ENCODE measurements around the gene PADI4.

PADI4 gene

DNA sequence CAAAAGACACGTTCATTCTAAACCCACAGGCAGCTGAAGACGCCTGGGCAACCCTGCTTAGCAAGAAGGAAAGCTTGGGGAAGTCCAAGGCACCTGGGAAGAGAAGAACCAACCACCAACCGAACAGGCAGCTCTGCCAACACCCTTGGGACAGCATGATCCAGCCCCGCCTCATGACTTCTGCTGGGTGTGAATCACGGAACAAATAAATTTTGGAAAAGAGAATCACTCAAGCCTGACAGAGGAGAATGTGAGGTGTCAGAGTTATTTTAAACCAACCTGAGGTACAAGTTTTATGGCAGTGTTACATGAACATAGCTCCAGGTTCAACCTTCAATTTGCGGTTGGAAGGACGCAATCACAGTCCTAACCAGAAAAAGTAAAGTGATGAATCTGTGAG lies 10.0 kb upstream of the PADI4 start:
- Histone ChIP-seq H3K4me1 (ENCODE audit: control insufficient read depth, insufficient read depth, low read length) (no peaks in the 10 kb centered on the region), H3K36me3 (ENCODE audit: control insufficient read depth in 2 of 2, insufficient read depth in 1 of 2, low read length in 2 of 2) (no peaks in the 10 kb centered on the region), H3K27ac (ENCODE audit: extremely low read depth, low read depth, low read length) (no peak overlapping the region), H3K4me3 (ENCODE audit: low read depth, low read length) (no peak overlapping the region), H3K9me3 (ENCODE audit: control insufficient read depth, insufficient read depth, low read depth, low read length) (no peaks in the 10 kb centered on the region)
- TF ChIP-seq ZNF610 (tag by site-specific recombination; IDR thresholded peaks at IDR 0.05; ENCODE audit: borderline replicate concordance) = no peak
- no peak for TF ChIP-seq ZNF473 (tag by site-specific recombination; IDR thresholded peaks at IDR 0.05)
- no peak for TF ChIP-seq ZNF292 (tag by site-specific recombination; IDR thresholded peaks at IDR 0.05; ENCODE audit: borderline replicate concordance, low read depth)
- TF ChIP-seq ZNF571 (tag by site-specific recombination; IDR thresholded peaks at IDR 0.05) = no peak
- no peak for TF ChIP-seq ZNF514 (tag by site-specific recombination; IDR thresholded peaks at IDR 0.05)
- no peak for TF ChIP-seq ZNF121 (tag by site-specific recombination; IDR thresholded peaks at IDR 0.05)
- no peak for TF ChIP-seq ZNF549 (tag by site-specific recombination; IDR thresholded peaks at IDR 0.05)
- TF ChIP-seq KLF9 (tag by site-specific recombination; IDR thresholded peaks at IDR 0.05; ENCODE audit: low read depth) = no peak
- TF ChIP-seq, protein P1, sequence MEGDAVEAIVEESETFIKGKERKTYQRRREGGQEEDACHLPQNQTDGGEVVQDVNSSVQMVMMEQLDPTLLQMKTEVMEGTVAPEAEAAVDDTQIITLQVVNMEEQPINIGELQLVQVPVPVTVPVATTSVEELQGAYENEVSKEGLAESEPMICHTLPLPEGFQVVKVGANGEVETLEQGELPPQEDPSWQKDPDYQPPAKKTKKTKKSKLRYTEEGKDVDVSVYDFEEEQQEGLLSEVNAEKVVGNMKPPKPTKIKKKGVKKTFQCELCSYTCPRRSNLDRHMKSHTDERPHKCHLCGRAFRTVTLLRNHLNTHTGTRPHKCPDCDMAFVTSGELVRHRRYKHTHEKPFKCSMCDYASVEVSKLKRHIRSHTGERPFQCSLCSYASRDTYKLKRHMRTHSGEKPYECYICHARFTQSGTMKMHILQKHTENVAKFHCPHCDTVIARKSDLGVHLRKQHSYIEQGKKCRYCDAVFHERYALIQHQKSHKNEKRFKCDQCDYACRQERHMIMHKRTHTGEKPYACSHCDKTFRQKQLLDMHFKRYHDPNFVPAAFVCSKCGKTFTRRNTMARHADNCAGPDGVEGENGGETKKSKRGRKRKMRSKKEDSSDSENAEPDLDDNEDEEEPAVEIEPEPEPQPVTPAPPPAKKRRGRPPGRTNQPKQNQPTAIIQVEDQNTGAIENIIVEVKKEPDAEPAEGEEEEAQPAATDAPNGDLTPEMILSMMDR (tag by site-specific recombination; IDR thresholded peaks at IDR 0.05) = no peak
- TF ChIP-seq ZNF626 (tag by site-specific recombination; IDR thresholded peaks at IDR 0.05) = no peak
- TF ChIP-seq GLIS2 (tag by site-specific recombination; IDR thresholded peaks at IDR 0.05) = no peak
- POLR2A ChIA-PET = no interaction called here
- CTCF ChIA-PET = interaction anchor here (0.6 kb wide), 1 partner anchor 336 kb away, joined by 3 read pairs; no protein-coding TSS in a partner anchor

DNA sequence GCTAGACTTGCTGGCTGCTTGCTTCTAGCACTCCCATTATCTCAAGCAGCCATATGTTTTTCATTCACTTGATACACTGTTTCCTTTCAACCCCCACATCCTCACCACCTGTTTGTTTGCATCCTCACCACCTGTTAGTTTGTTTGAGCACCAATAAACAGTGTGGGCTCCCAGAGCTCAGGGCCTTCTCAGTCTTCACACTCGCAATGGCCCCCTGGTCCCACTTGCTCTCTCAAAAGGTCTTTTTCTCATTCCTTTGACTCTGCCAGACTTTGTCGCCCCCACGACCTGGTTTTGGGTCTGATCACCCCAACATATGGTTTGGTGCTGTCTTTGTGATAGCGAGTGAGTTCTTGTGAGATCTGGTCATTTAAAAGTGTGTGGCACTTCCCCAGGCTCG lies 6.2 kb upstream of the PADI4 start:
- ChIA-PET CTCF (interaction anchor here (0.6 kb wide), 2 partner anchors 337 to 687 kb away, joined by 3 read pairs; no protein-coding TSS in a partner anchor), POLR2A (no interaction called here)
- H3K27ac ChIP-seq (ENCODE audit: extremely low read depth, low read depth, low read length) = no peak overlapping the region
- H3K9me3 ChIP-seq (ENCODE audit: control insufficient read depth, insufficient read depth, low read depth, low read length) = no peaks in the 10 kb centered on the region
- H3K36me3 ChIP-seq (ENCODE audit: control insufficient read depth in 2 of 2, insufficient read depth in 1 of 2, low read length in 2 of 2) = no peaks in the 10 kb centered on the region
- no peak overlapping the region for H3K4me3 ChIP-seq (ENCODE audit: low read depth, low read length)
- H3K4me1 ChIP-seq (ENCODE audit: control insufficient read depth, insufficient read depth, low read length) = no peaks in the 10 kb centered on the region
- TF ChIP-seq TRIM28 (IDR thresholded peaks at IDR 0.05; ENCODE audit: borderline replicate concordance, low read length) (no peak), MEIS1 (CRISPR knock-in tag; IDR thresholded peaks at IDR 0.05; ENCODE audit: borderline replicate concordance) (no peak), ZNF830 (tag by site-specific recombination; IDR thresholded peaks at IDR 0.05; ENCODE audit: low read depth) (no peak), ZNF157 (tag by site-specific recombination; IDR thresholded peaks at IDR 0.05) (no peak), ZNF433 (tag by site-specific recombination; IDR thresholded peaks at IDR 0.05; ENCODE audit: low read depth) (no peak), ZNF501 (tag by site-specific recombination; IDR thresholded peaks at IDR 0.05) (no peak), ZBTB21 (tag by site-specific recombination; IDR thresholded peaks at IDR 0.05) (no peak), ZEB2 (tag by site-specific recombination; IDR thresholded peaks at IDR 0.05) (no peak), ZNF19 (tag by site-specific recombination; IDR thresholded peaks at IDR 0.05; ENCODE audit: low read depth) (no peak)
- TF ChIP-seq, protein P2, sequence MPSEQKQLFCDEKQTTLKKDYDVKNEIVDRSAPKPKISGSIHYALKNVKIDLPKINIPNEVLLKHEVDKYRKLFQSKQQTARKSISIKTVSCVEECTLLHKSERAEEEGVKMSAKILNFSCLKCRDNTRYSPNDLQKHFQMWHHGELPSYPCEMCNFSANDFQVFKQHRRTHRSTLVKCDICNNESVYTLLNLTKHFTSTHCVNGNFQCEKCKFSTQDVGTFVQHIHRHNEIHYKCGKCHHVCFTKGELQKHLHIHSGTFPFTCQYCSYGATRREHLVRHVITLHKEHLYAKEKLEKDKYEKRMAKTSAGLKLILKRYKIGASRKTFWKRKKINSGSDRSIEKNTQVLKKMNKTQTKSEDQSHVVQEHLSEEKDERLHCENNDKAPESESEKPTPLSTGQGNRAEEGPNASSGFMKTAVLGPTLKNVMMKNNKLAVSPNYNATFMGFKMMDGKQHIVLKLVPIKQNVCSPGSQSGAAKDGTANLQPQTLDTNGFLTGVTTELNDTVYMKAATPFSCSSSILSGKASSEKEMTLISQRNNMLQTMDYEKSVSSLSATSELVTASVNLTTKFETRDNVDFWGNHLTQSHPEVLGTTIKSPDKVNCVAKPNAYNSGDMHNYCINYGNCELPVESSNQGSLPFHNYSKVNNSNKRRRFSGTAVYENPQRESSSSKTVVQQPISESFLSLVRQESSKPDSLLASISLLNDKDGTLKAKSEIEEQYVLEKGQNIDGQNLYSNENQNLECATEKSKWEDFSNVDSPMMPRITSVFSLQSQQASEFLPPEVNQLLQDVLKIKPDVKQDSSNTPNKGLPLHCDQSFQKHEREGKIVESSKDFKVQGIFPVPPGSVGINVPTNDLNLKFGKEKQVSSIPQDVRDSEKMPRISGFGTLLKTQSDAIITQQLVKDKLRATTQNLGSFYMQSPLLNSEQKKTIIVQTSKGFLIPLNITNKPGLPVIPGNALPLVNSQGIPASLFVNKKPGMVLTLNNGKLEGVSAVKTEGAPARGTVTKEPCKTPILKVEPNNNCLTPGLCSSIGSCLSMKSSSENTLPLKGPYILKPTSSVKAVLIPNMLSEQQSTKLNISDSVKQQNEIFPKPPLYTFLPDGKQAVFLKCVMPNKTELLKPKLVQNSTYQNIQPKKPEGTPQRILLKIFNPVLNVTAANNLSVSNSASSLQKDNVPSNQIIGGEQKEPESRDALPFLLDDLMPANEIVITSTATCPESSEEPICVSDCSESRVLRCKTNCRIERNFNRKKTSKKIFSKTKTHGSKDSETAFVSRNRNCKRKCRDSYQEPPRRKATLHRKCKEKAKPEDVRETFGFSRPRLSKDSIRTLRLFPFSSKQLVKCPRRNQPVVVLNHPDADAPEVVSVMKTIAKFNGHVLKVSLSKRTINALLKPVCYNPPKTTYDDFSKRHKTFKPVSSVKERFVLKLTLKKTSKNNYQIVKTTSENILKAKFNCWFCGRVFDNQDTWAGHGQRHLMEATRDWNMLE (tag by site-specific recombination; conservative IDR thresholded peaks at IDR 0.05; ENCODE audit: low read depth) = no peak
- TF ChIP-seq, protein P1 (tag by site-specific recombination; IDR thresholded peaks at IDR 0.05) = no peak
- TF ChIP-seq, protein P3, sequence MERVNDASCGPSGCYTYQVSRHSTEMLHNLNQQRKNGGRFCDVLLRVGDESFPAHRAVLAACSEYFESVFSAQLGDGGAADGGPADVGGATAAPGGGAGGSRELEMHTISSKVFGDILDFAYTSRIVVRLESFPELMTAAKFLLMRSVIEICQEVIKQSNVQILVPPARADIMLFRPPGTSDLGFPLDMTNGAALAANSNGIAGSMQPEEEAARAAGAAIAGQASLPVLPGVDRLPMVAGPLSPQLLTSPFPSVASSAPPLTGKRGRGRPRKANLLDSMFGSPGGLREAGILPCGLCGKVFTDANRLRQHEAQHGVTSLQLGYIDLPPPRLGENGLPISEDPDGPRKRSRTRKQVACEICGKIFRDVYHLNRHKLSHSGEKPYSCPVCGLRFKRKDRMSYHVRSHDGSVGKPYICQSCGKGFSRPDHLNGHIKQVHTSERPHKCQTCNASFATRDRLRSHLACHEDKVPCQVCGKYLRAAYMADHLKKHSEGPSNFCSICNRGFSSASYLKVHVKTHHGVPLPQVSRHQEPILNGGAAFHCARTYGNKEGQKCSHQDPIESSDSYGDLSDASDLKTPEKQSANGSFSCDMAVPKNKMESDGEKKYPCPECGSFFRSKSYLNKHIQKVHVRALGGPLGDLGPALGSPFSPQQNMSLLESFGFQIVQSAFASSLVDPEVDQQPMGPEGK (tag by site-specific recombination; IDR thresholded peaks at IDR 0.05) = no peak
